A673 (cell line): Measurements from ENCODE around the gene MAOA. TPM values are rescaled to one million over a fixed set of nuclear protein-coding genes. Genes with fewer than 3 reads are reported as not detected.

Experiments
- BruUV-seq: library from RNA; stranded (reverse); fragments of 400-500 nt; replicated peaks from 2 replicates; lab custom pipeline; 2021; lab: Mats Ljungman, UMichigan
- CTCF ChIA-PET: fragments of 300-600 bp; sonication (Branson Sonifier 250); formaldehyde crosslinking; loops from one replicate; lab custom pipeline; 2022; ENCODE audit warnings: antibody characterized with exemption; lab: Charles Lee
- POLR2A ChIA-PET: fragments of 300-600 bp; sonication (Branson Sonifier 250); formaldehyde crosslinking; loops from one replicate; lab custom pipeline; 2022; ENCODE audit warnings: antibody characterized with exemption; ENCODE audit not compliant: low non-redundant PET; lab: Charles Lee
- DNase-seq: peaks from one replicate; pipeline ENCODE4 v3.0.0-alpha.2; 2015; ENCODE audit warnings: low spot score
- H3K27ac ChIP-seq: fragments of 200-600 bp; sonication (generic); 2 replicates; pipeline ENCODE4 v1.5.1; 2016; ENCODE audit warnings: mixed run types, low read depth, mild to moderate bottlenecking, mixed read lengths, antibody characterized with exemption, low read length; ENCODE audit not compliant: poor library complexity, severe bottlenecking
- H3K27me3 ChIP-seq: fragments of 200-600 bp; sonication (generic); replicated peaks from 2 replicates; pipeline ENCODE4 v1.6.1; 2017; ENCODE audit warnings: mixed run types, low read depth, mild to moderate bottlenecking, mixed read lengths, antibody characterized with exemption, low read length; ENCODE audit not compliant: insufficient read depth, poor library complexity
- H3K36me3 ChIP-seq: fragments of 200-600 bp; sonication (generic); 2 replicates; pipeline ENCODE4 v1.6.1; 2016; ENCODE audit warnings: mixed run types, mild to moderate bottlenecking, mixed read lengths, antibody characterized with exemption, low read length; ENCODE audit not compliant: insufficient read depth, poor library complexity, severe bottlenecking
- H3K4me1 ChIP-seq: fragments of 200-600 bp; sonication (generic); 2 replicates; pipeline ENCODE4 v1.6.1; 2017; ENCODE audit warnings: mixed run types, mild to moderate bottlenecking, mixed read lengths, antibody characterized with exemption, low read length; ENCODE audit not compliant: insufficient read depth, poor library complexity, severe bottlenecking
- H3K4me3 ChIP-seq: fragments of 200-600 bp; sonication (generic); 2 replicates; pipeline ENCODE4 v1.5.1; 2016; ENCODE audit warnings: low read depth, mixed run types, mild to moderate bottlenecking, mixed read lengths, low read length; ENCODE audit not compliant: poor library complexity, severe bottlenecking
- H3K9me3 ChIP-seq: fragments of 200-600 bp; sonication (generic); 2 replicates; pipeline ENCODE4 v1.6.1; 2016; ENCODE audit warnings: mixed run types, low read depth, mild to moderate bottlenecking, mixed read lengths, antibody characterized with exemption, low read length; ENCODE audit not compliant: poor library complexity, severe bottlenecking
- CTCF ChIP-seq: fragments of 300-800, 200-600 bp; sonication (generic); conservative IDR thresholded peaks from 2 replicates; pipeline ENCODE4 v1.5.1; 2017; ENCODE audit warnings: low read depth, mild to moderate bottlenecking, antibody characterized with exemption, low read length, moderate library complexity, mixed read lengths
- EZH2 ChIP-seq: fragments of 200-600 bp; sonication (generic); IDR thresholded peaks from 2 replicates; pipeline ENCODE4 v1.6.1; 2017; ENCODE audit warnings: borderline replicate concordance, low read depth, mild to moderate bottlenecking, mixed read lengths, antibody characterized with exemption, low read length; ENCODE audit not compliant: poor library complexity, severe bottlenecking
- intact Hi-C: fragments of 100-400 bp; cut with micrococcal nuclease; formaldehyde crosslinking; loops from one replicate; pipeline ENCODE4 v1.10.0; 2022; ENCODE audit not compliant: unreplicated experiment
- total RNA-seq: library from RNA; stranded (reverse); gene quantifications from 2 replicates; pipeline ENCODE4 v1.2.3, GENCODE V29; 2021

Gene MAOA
- total RNA-seq, 1 experiment from 2014 or later, result 6.1 TPM

GRCh38 chrX:43676971-43677572 lies 21.0 kb downstream of the MAOA start:
- ChIA-PET POLR2A (no interaction called here), CTCF (no interaction called here)
- Histone ChIP-seq H3K27me3 (no peaks in the 10 kb centered on the region), H3K4me3 (no peak overlapping the region), H3K36me3 (no peaks in the 10 kb centered on the region), H3K4me1 (peaks cover 7% of the 10 kb centered on the region), H3K9me3 (no peaks in the 10 kb centered on the region), H3K27ac (no peak overlapping the region)
- no peak for TF ChIP-seq CTCF
- TF ChIP-seq EZH2, result no peak
- DNase-seq, result no peak
- intact Hi-C loops, result no loop called here
- no TSS peak for BruUV-seq

- Histone ChIP-seq H3K4me1 (peaks cover 7% of the 10 kb centered on the region), H3K4me3 (no peak overlapping the region), H3K27me3 (no peaks in the 10 kb centered on the region), H3K27ac (no peak overlapping the region), H3K9me3 (no peaks in the 10 kb centered on the region), H3K36me3 (no peaks in the 10 kb centered on the region)
- CTCF ChIA-PET, result no interaction called here
- BruUV-seq, result no TSS peak
- no peak for DNase-seq
- intact Hi-C loops, result no loop called here
- TF ChIP-seq CTCF (no peak), EZH2 (no peak)
- POLR2A ChIA-PET, result no interaction called here
Observed at GRCh38 chrX:43677993-43678392, 21.9 kb downstream of the MAOA start.

- DNase-seq, result no peak
- TF ChIP-seq EZH2 (no peak), CTCF (no peak)
- Histone ChIP-seq H3K9me3 (no peaks in the 10 kb centered on the region), H3K4me3 (no peak overlapping the region), H3K36me3 (no peaks in the 10 kb centered on the region), H3K4me1 (peaks cover 7% of the 10 kb centered on the region), H3K27ac (no peak overlapping the region), H3K27me3 (no peaks in the 10 kb centered on the region)
- CTCF ChIA-PET, result no interaction called here
- POLR2A ChIA-PET, result no interaction called here
- intact Hi-C loops, result no loop called here
- BruUV-seq, result no TSS peak
Observed at GRCh38 chrX:43679058-43679457, 23.0 kb downstream of the MAOA start.
